Activated naive CD8-positive, alpha-beta T cell treated with anti-CD3 and anti-CD28 coated beads, Interleukin-2, amount 10 ng/mL, durations not matched to agents 7 days and 5 days (primary cell): ENCODE measurements around the gene TBC1D2. TPM values are rescaled to one million over a fixed set of nuclear protein-coding genes. Genes with fewer than 3 reads are reported as not detected.

ENCODE experiments used
- ATAC-seq: fragments of 150-1000 bp; cut with Tn5 transposase; one replicate; pipeline ENCODE4 v1.10.0; 2021; ENCODE audit warnings: low read depth, moderate library complexity
- POLR2A ChIA-PET: fragments of 350-600 bp; sonication (Branson Sonifier 250); formaldehyde crosslinking; loops from one replicate; lab custom pipeline; 2021; ENCODE audit warnings: antibody characterized with exemption; lab: Charles Lee
- DNase-seq: peaks from one replicate; pipeline ENCODE4 v3.0.0; 2021
- H3K27ac Mint-ChIP-seq: one replicate; pipeline ENCODE4 v1.8.0; 2022; ENCODE audit warnings: mild to moderate bottlenecking, mixed read lengths
- H3K27me3 Mint-ChIP-seq: one replicate; pipeline ENCODE4 v1.8.0; 2022; ENCODE audit warnings: mild to moderate bottlenecking, moderate library complexity, mixed read lengths
- H3K36me3 Mint-ChIP-seq: one replicate; pipeline ENCODE4 v1.8.0; 2021; ENCODE audit warnings: mild to moderate bottlenecking, mixed read lengths
- H3K4me1 Mint-ChIP-seq: one replicate; pipeline ENCODE4 v1.8.0; 2021; ENCODE audit warnings: mixed read lengths
- H3K4me3 Mint-ChIP-seq: one replicate; pipeline ENCODE4 v1.8.0; 2022; ENCODE audit warnings: mild to moderate bottlenecking, moderate library complexity, mixed read lengths
- H3K9me3 Mint-ChIP-seq: one replicate; pipeline ENCODE4 v1.8.0; 2021; ENCODE audit warnings: mixed read lengths
- total RNA-seq, 2 experiments: library from RNA; stranded (reverse); gene quantifications; one replicate each; pipeline ENCODE4 v1.2.3, GENCODE V29; 2021

The TBC1D2 gene
- total RNA-seq, 2 experiments from 2014 or later = 6.4 to 6.8 TPM

- Mint-ChIP-seq H3K4me1 (peaks cover 2% of the 10 kb centered on the region), H3K9me3 (no peaks in the 10 kb centered on the region), H3K27me3 (no peaks in the 10 kb centered on the region), H3K27ac (no peak overlapping the region), H3K36me3 (no peaks in the 10 kb centered on the region), H3K4me3 (no peak overlapping the region)
- POLR2A ChIA-PET = no interaction called here
- ATAC-seq (no peak), DNase-seq (no peak)
Measured at GRCh38 chr9:98215821-98216220, 39.6 kb downstream of the TBC1D2 start.

DNA sequence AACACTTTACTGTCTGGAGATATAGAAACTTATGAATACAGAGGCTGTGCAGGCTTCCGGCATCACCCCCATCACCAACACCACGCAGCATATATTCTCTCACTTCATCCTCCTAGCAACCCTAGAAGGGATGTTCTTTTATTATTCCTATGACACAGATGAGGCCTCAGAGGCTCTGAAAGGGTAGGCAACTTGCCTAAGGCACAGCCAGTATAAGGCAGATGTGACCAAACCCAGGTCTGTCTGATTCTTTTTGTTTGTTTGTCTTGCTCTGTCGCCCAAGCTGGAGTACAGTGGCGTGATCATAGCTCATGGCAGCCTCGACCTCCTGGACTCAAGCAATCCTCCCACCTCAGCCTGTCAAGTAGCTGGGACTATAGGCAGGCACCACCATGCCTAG, 40.2 kb downstream of the TBC1D2 start:
- Mint-ChIP-seq H3K4me3 (no peak overlapping the region), H3K4me1 (peaks cover 2% of the 10 kb centered on the region), H3K36me3 (no peaks in the 10 kb centered on the region), H3K9me3 (no peaks in the 10 kb centered on the region), H3K27me3 (no peaks in the 10 kb centered on the region), H3K27ac (no peak overlapping the region)
- POLR2A ChIA-PET = no interaction called here
- DNase-seq = no peak
- ATAC-seq = no peak

GRCh38 chr9:98214811-98215210, 40.6 kb downstream of the TBC1D2 start:
- Mint-ChIP-seq H3K27ac (no peak overlapping the region), H3K27me3 (no peaks in the 10 kb centered on the region), H3K4me3 (no peak overlapping the region), H3K36me3 (no peaks in the 10 kb centered on the region), H3K9me3 (no peaks in the 10 kb centered on the region), H3K4me1 (peaks cover 2% of the 10 kb centered on the region)
- POLR2A ChIA-PET = no interaction called here
- ATAC-seq = no peak
- no peak for DNase-seq

GRCh38 chr9:98211260-98211659, 44.2 kb downstream of the TBC1D2 start:
- H3K27me3 Mint-ChIP-seq = no peaks in the 10 kb centered on the region
- H3K9me3 Mint-ChIP-seq = no peaks in the 10 kb centered on the region
- no peaks in the 10 kb centered on the region for H3K36me3 Mint-ChIP-seq
- no peak for DNase-seq
- POLR2A ChIA-PET = interaction anchor here (1.4 kb wide), 1 partner anchor 44 kb away, joined by 6 read pairs; the partner anchor contains the start of gene TBC1D2
- peaks cover 2% of the 10 kb centered on the region for H3K4me1 Mint-ChIP-seq
- H3K4me3 Mint-ChIP-seq = no peak overlapping the region
- no peak for ATAC-seq
- H3K27ac Mint-ChIP-seq = no peak overlapping the region

- no peak for DNase-seq
- POLR2A ChIA-PET = interaction anchor here (1.4 kb wide), 1 partner anchor 45 kb away, joined by 6 read pairs; the partner anchor contains the start of gene TBC1D2
- ATAC-seq = no peak
- no peaks in the 10 kb centered on the region for H3K9me3 Mint-ChIP-seq
- no peak overlapping the region for H3K27ac Mint-ChIP-seq
- no peaks in the 10 kb centered on the region for H3K36me3 Mint-ChIP-seq
- no peak overlapping the region for H3K4me3 Mint-ChIP-seq
- H3K27me3 Mint-ChIP-seq = no peaks in the 10 kb centered on the region
- peaks cover 2% of the 10 kb centered on the region for H3K4me1 Mint-ChIP-seq
Measured at GRCh38 chr9:98210435-98210834, 45.0 kb downstream of the TBC1D2 start.

DNA sequence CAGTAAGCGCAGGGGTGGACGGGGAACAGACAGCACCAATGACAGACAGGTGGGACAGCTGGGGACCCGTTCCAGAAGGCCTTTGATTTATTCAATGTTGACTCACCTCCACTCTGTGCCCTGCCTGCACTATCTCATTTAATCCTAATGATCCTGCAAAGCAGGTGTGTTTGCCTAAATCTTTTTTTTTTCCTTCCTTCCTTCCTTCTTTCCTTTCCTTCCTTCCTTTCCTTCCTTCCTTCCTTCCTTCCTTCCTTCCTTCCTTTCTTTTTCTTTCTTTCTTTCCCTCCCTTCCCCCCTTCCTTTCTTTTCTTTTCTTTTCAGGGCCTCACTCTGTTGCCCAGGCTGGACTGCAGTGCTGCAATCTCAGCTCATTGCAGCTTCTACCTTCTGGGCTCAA, 45.9 kb downstream of the TBC1D2 start:
- POLR2A ChIA-PET = interaction anchor here (0.7 kb wide), 1 partner anchor 32 kb away, joined by 13 read pairs; no protein-coding TSS in a partner anchor
- H3K27me3 Mint-ChIP-seq = no peaks in the 10 kb centered on the region

DNA sequence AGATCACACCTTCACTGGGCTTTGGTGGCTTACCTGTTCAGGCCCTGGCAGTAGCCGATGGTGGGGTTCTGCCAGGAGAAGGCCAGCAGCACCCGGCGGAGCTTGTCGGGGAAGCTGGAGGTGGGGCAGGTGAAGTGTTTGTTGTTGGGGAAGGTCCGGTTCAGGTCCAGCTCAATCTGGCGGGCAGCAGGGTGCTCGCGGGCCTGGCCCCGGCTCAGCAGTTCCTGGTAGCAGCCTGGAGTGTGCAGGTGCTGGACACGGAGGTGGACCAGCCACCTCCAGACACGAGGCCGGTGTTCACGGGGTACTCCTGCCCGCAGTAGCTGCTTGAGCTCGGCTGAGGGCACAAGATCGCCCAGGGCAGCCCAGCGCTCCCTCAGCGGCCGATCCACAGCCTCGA, 46.8 kb downstream of the TBC1D2 start:
- POLR2A ChIA-PET = no interaction called here
- H3K4me1 Mint-ChIP-seq = peaks cover 2% of the 10 kb centered on the region
- DNase-seq = no peak
- no peak overlapping the region for H3K27ac Mint-ChIP-seq
- H3K9me3 Mint-ChIP-seq = no peaks in the 10 kb centered on the region
- H3K4me3 Mint-ChIP-seq = no peak overlapping the region
- no peaks in the 10 kb centered on the region for H3K27me3 Mint-ChIP-seq
- H3K36me3 Mint-ChIP-seq = no peaks in the 10 kb centered on the region
- no peak for ATAC-seq

More for the DNA sequence above, 45.9 kb downstream of the TBC1D2 start:
- H3K4me3 Mint-ChIP-seq = no peak overlapping the region
- DNase-seq (no peak), ATAC-seq (no peak)
- no peaks in the 10 kb centered on the region for H3K9me3 Mint-ChIP-seq
- no peak overlapping the region for H3K27ac Mint-ChIP-seq
- peaks cover 2% of the 10 kb centered on the region for H3K4me1 Mint-ChIP-seq
- H3K36me3 Mint-ChIP-seq = no peaks in the 10 kb centered on the region

- Mint-ChIP-seq H3K4me3 (no peak overlapping the region), H3K4me1 (peaks cover 2% of the 10 kb centered on the region), H3K27ac (no peak overlapping the region), H3K27me3 (no peaks in the 10 kb centered on the region), H3K36me3 (no peaks in the 10 kb centered on the region), H3K9me3 (no peaks in the 10 kb centered on the region)
- DNase-seq (no peak), ATAC-seq (no peak)
- POLR2A ChIA-PET = no interaction called here
Measured at GRCh38 chr9:98207606-98208005, 47.8 kb downstream of the TBC1D2 start.

- no peaks in the 10 kb centered on the region for H3K36me3 Mint-ChIP-seq
- ATAC-seq (no peak), DNase-seq (no peak)
- H3K4me3 Mint-ChIP-seq = no peak overlapping the region
- no peaks in the 10 kb centered on the region for H3K27me3 Mint-ChIP-seq
- POLR2A ChIA-PET = interaction anchor here (0.6 to 0.9 kb wide), 2 partner anchors 53 to 105 kb away, joined by 3 to 4 read pairs; no protein-coding TSS in a partner anchor
- no peaks in the 10 kb centered on the region for H3K4me1 Mint-ChIP-seq
- no peak overlapping the region for H3K27ac Mint-ChIP-seq
- no peaks in the 10 kb centered on the region for H3K9me3 Mint-ChIP-seq
Measured at GRCh38 chr9:98206754-98207153, 48.7 kb downstream of the TBC1D2 start.

- no peaks in the 10 kb centered on the region for H3K9me3 Mint-ChIP-seq
- no peak for DNase-seq
- ATAC-seq = no peak
- no peak overlapping the region for H3K27ac Mint-ChIP-seq
- no peaks in the 10 kb centered on the region for H3K27me3 Mint-ChIP-seq
- H3K4me3 Mint-ChIP-seq = no peak overlapping the region
- peaks cover 2% of the 10 kb centered on the region for H3K4me1 Mint-ChIP-seq
- POLR2A ChIA-PET = no interaction called here
- H3K36me3 Mint-ChIP-seq = no peaks in the 10 kb centered on the region
Measured at GRCh38 chr9:98204692-98205091, 50.8 kb downstream of the TBC1D2 start.

DNA sequence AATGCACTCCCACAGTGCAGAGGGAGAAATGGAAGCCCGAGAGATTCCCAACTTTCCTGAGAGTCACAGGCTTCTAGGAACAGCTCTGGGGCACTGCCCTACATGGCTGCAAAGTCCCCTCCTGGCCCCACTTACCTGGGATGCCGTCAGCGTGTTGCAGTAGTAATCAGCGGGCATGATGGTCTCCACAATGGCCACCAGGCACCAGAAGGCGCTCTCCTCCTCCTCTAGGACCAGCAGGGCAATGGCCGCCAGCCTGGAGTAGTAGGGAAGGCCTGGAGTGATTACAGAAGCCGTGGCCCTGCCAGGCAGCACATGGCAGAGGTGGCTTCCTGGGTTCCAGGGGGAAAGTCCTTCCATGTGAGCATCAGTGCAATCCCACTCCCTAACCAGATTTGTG, 52.3 kb downstream of the TBC1D2 start:
- Mint-ChIP-seq H3K27ac (no peak overlapping the region), H3K4me1 (peaks cover 2% of the 10 kb centered on the region), H3K27me3 (no peaks in the 10 kb centered on the region), H3K9me3 (no peaks in the 10 kb centered on the region), H3K4me3 (no peak overlapping the region), H3K36me3 (no peaks in the 10 kb centered on the region)
- ATAC-seq (no peak), DNase-seq (no peak)
- POLR2A ChIA-PET = interaction anchor here (0.6 kb wide), 1 partner anchor 128 kb away, joined by 4 read pairs; no protein-coding TSS in a partner anchor

DNA sequence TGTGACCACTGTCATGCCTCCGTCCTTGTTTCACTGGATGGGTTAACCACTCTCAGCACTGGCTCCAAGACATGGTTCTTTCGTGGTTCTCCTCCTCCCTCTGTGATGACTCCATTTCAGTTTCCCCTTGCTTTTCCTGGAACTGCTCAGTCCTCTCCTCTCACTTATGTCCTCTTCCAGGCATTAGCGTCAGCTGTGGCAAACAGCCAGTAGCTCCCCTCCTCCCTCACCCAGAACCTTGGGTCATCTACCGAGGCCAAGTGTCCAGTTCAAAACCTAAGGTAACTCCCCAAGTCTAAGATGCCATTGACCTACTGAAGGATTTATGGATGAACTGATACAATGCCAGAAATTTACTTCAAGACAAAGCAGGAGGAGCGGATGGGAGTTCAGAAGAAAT, 53.2 kb downstream of the TBC1D2 start:
- DNase-seq (no peak), ATAC-seq (no peak)
- POLR2A ChIA-PET = no interaction called here
- no peaks in the 10 kb centered on the region for H3K9me3 Mint-ChIP-seq
- peaks cover 2% of the 10 kb centered on the region for H3K4me1 Mint-ChIP-seq
- no peak overlapping the region for H3K4me3 Mint-ChIP-seq
- H3K36me3 Mint-ChIP-seq = no peaks in the 10 kb centered on the region
- H3K27me3 Mint-ChIP-seq = no peaks in the 10 kb centered on the region
- no peak overlapping the region for H3K27ac Mint-ChIP-seq

- Mint-ChIP-seq H3K27me3 (no peaks in the 10 kb centered on the region), H3K36me3 (no peaks in the 10 kb centered on the region), H3K4me3 (no peak overlapping the region), H3K27ac (no peak overlapping the region), H3K9me3 (no peaks in the 10 kb centered on the region), H3K4me1 (peaks cover 2% of the 10 kb centered on the region)
- no peak for ATAC-seq
- POLR2A ChIA-PET = no interaction called here
- DNase-seq = no peak
Measured at GRCh38 chr9:98201749-98202148, 53.7 kb downstream of the TBC1D2 start.

DNA sequence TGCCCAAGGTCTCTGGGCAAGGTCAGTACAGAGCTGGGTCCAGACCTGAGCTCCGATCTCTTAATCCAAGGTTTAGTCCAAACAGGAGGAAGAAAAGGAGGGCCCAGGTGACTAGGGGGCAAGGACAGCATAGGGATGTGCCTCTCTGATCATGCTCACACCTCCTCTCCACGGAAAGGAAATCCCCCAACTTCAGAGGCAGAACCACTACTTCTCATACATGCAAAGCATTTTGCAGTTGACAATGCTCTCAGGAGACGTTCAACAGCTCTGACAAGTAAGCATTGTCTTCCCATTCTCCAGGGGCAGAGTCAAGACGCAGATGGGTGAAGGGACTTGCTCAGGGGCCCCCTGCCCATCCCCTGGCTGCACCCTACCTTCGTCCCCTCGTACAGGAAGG, 54.3 kb downstream of the TBC1D2 start:
- DNase-seq (no peak), ATAC-seq (no peak)
- POLR2A ChIA-PET = no interaction called here
- Mint-ChIP-seq H3K27me3 (no peaks in the 10 kb centered on the region), H3K4me1 (peaks cover 2% of the 10 kb centered on the region), H3K4me3 (no peak overlapping the region), H3K36me3 (no peaks in the 10 kb centered on the region), H3K9me3 (no peaks in the 10 kb centered on the region), H3K27ac (no peak overlapping the region)
